ENCODE data around the gene UBA1. TPM values are rescaled to one million over a fixed set of nuclear protein-coding genes. Genes with fewer than 3 reads are reported as not detected.

UBA1 gene
- polyA plus RNA-seq, 1 donor (not counting 4 experiments of a cell fraction or from before 2014, with no cell fraction given), result 236 TPM

DNA sequence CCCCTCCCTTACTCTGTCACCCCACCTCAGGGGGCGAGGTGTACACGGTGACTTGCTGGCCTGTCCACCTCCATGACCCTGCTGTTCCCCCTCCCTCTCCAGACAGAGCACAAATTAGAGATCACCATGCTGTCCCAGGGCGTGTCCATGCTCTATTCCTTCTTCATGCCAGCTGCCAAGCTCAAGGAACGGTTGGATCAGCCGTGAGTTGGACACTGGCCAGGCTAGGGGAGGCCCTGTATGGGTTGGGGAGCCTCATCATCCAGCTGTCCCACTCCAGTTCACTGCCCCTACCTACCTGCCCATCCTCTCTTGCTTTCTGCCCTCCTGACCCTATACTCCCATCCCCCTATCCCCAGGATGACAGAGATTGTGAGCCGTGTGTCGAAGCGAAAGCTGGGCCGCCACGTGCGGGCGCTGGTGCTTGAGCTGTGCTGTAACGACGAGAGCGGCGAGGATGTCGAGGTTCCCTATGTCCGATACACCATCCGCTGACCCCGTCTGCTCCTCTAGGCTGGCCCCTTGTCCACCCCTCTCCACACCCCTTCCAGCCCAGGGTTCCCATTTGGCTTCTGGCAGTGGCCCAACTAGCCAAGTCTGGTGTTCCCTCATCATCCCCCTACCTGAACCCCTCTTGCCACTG lies 20.9 kb downstream of the UBA1 start:
- H3K4me3 ChIP-seq (ENCODE audit: control insufficient read depth in 2 of 3, extremely low read depth in 1 of 3, insufficient read depth in 2 of 3, low read depth in 1 of 3, low read length in 3 of 3), result no peak overlapping the region
- H3K27ac ChIP-seq (ENCODE audit: control insufficient read depth, insufficient read depth, low read length), result no peak overlapping the region
- peaks cover 16% of the 10 kb centered on the region for H4K20me1 ChIP-seq (ENCODE audit: control insufficient read depth, extremely low read depth, insufficient read depth, low read length)
- H3K27me3 ChIP-seq (ENCODE audit: control insufficient read depth, extremely low read depth, insufficient read depth, low read length), result no peaks in the 10 kb centered on the region
- H3K9me1 ChIP-seq (ENCODE audit: control insufficient read depth, extremely low read depth, insufficient read depth, low read length), result no peaks in the 10 kb centered on the region
- peaks cover 12% of the 10 kb centered on the region for H3K79me2 ChIP-seq (ENCODE audit: control insufficient read depth, insufficient read depth, low read length)
- dilution Hi-C loops (cut with MboI; ENCODE audit: extremely low pct_ligation_motif_present, low sequenced_read_pairs), result no loop called here
- no peak for TF ChIP-seq EZH2 (IDR thresholded peaks at IDR 0.05; ENCODE audit: low read length)
- TF ChIP-seq, protein P1, sequence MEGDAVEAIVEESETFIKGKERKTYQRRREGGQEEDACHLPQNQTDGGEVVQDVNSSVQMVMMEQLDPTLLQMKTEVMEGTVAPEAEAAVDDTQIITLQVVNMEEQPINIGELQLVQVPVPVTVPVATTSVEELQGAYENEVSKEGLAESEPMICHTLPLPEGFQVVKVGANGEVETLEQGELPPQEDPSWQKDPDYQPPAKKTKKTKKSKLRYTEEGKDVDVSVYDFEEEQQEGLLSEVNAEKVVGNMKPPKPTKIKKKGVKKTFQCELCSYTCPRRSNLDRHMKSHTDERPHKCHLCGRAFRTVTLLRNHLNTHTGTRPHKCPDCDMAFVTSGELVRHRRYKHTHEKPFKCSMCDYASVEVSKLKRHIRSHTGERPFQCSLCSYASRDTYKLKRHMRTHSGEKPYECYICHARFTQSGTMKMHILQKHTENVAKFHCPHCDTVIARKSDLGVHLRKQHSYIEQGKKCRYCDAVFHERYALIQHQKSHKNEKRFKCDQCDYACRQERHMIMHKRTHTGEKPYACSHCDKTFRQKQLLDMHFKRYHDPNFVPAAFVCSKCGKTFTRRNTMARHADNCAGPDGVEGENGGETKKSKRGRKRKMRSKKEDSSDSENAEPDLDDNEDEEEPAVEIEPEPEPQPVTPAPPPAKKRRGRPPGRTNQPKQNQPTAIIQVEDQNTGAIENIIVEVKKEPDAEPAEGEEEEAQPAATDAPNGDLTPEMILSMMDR (optimal IDR thresholded peaks at IDR 0.05 in 1 of 3, IDR thresholded peaks at IDR 0.05 in 1 of 3, conservative IDR thresholded peaks at IDR 0.05 in 1 of 3; ENCODE audit: extremely low read depth in 1 of 3, insufficient read depth in 2 of 3, low read length in 3 of 3), result no peak
- H3K4me1 ChIP-seq (ENCODE audit: control insufficient read depth, extremely low read depth, insufficient read depth, low read length), result peaks cover 23% of the 10 kb centered on the region
- peaks cover 55 to 57% of the 10 kb centered on the region in 2 experiments for H3K36me3 ChIP-seq (ENCODE audit: control insufficient read depth in 2 of 2, extremely low read depth in 1 of 2, insufficient read depth in 2 of 2, low read length in 2 of 2)
- no peak overlapping the region for H2AFZ ChIP-seq (ENCODE audit: control insufficient read depth, low read length)
- FAIRE-seq (no peak), DNase-seq (ENCODE audit: low read depth, low spot score) (no peak)
- H3K4me2 ChIP-seq (ENCODE audit: control insufficient read depth, extremely low read depth, insufficient read depth, low read depth, low read length), result no peak overlapping the region
- H3K9me3 ChIP-seq (ENCODE audit: control insufficient read depth, low read depth, low read length), result no peaks in the 10 kb centered on the region
- H3K9ac ChIP-seq (ENCODE audit: control insufficient read depth, extremely low read depth, insufficient read depth, low read length), result no peak overlapping the region

DNA sequence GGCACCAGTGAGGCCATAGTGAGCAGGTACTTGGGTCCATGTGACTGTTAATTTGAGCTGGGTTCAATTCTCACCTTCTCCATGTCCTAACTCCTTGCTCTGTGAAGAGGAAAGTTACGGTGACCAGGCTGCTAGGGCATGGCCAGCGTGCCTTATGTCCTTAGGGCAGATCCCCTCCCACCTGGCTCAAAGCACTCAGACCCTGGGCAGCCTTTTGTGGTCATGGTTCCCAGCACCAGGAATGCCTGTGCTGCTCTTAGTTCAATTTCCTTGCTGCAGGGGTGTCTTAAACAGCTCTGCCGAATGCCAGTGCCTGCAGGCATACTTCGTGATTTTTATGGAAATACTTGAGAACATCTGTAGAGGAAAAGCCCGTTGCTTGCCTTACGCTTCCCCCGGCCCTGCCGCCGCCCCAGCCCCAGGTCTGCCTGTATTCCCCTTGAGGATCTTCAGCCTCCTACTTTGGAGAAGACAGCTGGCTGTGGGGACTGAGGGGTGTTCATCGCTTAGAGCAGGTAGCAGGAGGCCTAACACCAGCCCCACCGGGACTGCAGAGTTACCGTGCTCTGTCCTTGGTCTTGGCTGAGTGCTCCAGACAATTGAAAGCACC lies 21.8 kb downstream of the UBA1 start:
- Histone ChIP-seq H3K27me3 (ENCODE audit: control insufficient read depth, extremely low read depth, insufficient read depth, low read length) (no peaks in the 10 kb centered on the region), H3K9ac (ENCODE audit: control insufficient read depth, extremely low read depth, insufficient read depth, low read length) (no peak overlapping the region), H4K20me1 (ENCODE audit: control insufficient read depth, extremely low read depth, insufficient read depth, low read length) (peaks cover 25% of the 10 kb centered on the region), H3K4me3 (ENCODE audit: control insufficient read depth in 2 of 3, extremely low read depth in 1 of 3, insufficient read depth in 2 of 3, low read depth in 1 of 3, low read length in 3 of 3) (no peak overlapping the region), H3K4me2 (ENCODE audit: control insufficient read depth, extremely low read depth, insufficient read depth, low read depth, low read length) (no peak overlapping the region), H3K4me1 (ENCODE audit: control insufficient read depth, extremely low read depth, insufficient read depth, low read length) (peaks cover 31% of the 10 kb centered on the region), H3K27ac (ENCODE audit: control insufficient read depth, insufficient read depth, low read length) (no peak overlapping the region), H3K9me3 (ENCODE audit: control insufficient read depth, low read depth, low read length) (no peaks in the 10 kb centered on the region), H2AFZ (ENCODE audit: control insufficient read depth, low read length) (no peak overlapping the region), H3K36me3 (ENCODE audit: control insufficient read depth in 2 of 2, extremely low read depth in 1 of 2, insufficient read depth in 2 of 2, low read length in 2 of 2) (peaks cover 46 to 50% of the 10 kb centered on the region in 2 experiments), H3K9me1 (ENCODE audit: control insufficient read depth, extremely low read depth, insufficient read depth, low read length) (no peaks in the 10 kb centered on the region), H3K79me2 (ENCODE audit: control insufficient read depth, insufficient read depth, low read length) (peaks cover 18% of the 10 kb centered on the region)
- FAIRE-seq (no peak), DNase-seq (ENCODE audit: low read depth, low spot score) (no peak)
- TF ChIP-seq, protein P1 (optimal IDR thresholded peaks at IDR 0.05 in 1 of 3, IDR thresholded peaks at IDR 0.05 in 1 of 3, conservative IDR thresholded peaks at IDR 0.05 in 1 of 3; ENCODE audit: extremely low read depth in 1 of 3, insufficient read depth in 2 of 3, low read length in 3 of 3), result no peak
- dilution Hi-C loops (cut with MboI; ENCODE audit: extremely low pct_ligation_motif_present, low sequenced_read_pairs), result no loop called here
